Suppressor macrophage treated with lipopolysaccharide for 1 hour (primary cell): ENCODE data around the gene SIGLEC8.
"Not testable (repeated sequence)": the region's sequence is repeated elsewhere in the genome, so short reads cannot be mapped to it uniquely, and the experiment has no call there.

Source experiments
- DNase-seq, 3 donors: peaks; one replicate each; pipeline ENCODE4 v3.0.0-alpha.2; 2020 to 2022

Gene SIGLEC8

GRCh38 chr19:51458051-51458645 is at the start of gene SIGLEC8:
Gene SIGLEC8, minus strand, starts transcription at chr19:51458454. Its CDS starts 67 bp downstream, at chr19:51458387.
- no peak for DNase-seq

- peak; percentile 40 to 68 (median 62) for DNase-seq
These were observed 49.4 kb upstream of the SIGLEC8 start for GRCh38 chr19:51507640-51508058.

GRCh38 chr19:51507192-51507591 is 48.9 kb upstream of the SIGLEC8 start:
- DNase-seq = peak; percentile 47 to 69 (median 61)

GRCh38 chr19:51505904-51506303 is 47.6 kb upstream of the SIGLEC8 start:
- no peak for DNase-seq

GRCh38 chr19:51503896-51504295 is 45.6 kb upstream of the SIGLEC8 start:
- peak in 2 of 3 donors; percentile 22 to 46 for DNase-seq

- peak; percentile 61 to 87 (median 82) for DNase-seq
These were observed 45.1 kb upstream of the SIGLEC8 start for GRCh38 chr19:51503286-51503817.

- DNase-seq = peak; percentile 87 to 91 (median 90)
These were observed 43.5 kb upstream of the SIGLEC8 start, which contains the start of gene SIGLEC12 for GRCh38 chr19:51501594-51502263. Gene SIGLEC12, minus strand, starts transcription at chr19:51501800. Its CDS starts 67 bp downstream, at chr19:51501733.

- not testable (repeated sequence) for DNase-seq
These were observed 42.7 kb upstream of the SIGLEC8 start for GRCh38 chr19:51500931-51501330.

- no peak for DNase-seq
These were observed 39.4 kb upstream of the SIGLEC8 start for GRCh38 chr19:51497666-51498065.

GRCh38 chr19:51493776-51494175 is 35.5 kb upstream of the SIGLEC8 start:
- peak; percentile 49 to 66 (median 52) for DNase-seq

GRCh38 chr19:51491586-51491985 is 33.3 kb upstream of the SIGLEC8 start:
- DNase-seq = no peak

- DNase-seq = no peak
These were observed 32.4 kb upstream of the SIGLEC8 start for GRCh38 chr19:51490676-51491075.

- no peak for DNase-seq
These were observed 30.9 kb upstream of the SIGLEC8 start for GRCh38 chr19:51489113-51489512.

GRCh38 chr19:51488491-51488890 is 30.2 kb upstream of the SIGLEC8 start:
- no peak for DNase-seq

- peak; percentile 47 to 60 (median 55) for DNase-seq
These were observed 27.9 kb upstream of the SIGLEC8 start for GRCh38 chr19:51485960-51486660.

GRCh38 chr19:51480590-51480989 is 22.3 kb upstream of the SIGLEC8 start:
- peak; percentile 31 to 65 (median 50) for DNase-seq

GRCh38 chr19:51479531-51480331 is 21.5 kb upstream of the SIGLEC8 start:
- DNase-seq = no peak

- no peak for DNase-seq
These were observed 20.4 kb upstream of the SIGLEC8 start, which contains the start of gene CEACAM18 for GRCh38 chr19:51478381-51479234. Gene CEACAM18, plus strand, starts transcription at chr19:51478539.

GRCh38 chr19:51477344-51477743 is 19.1 kb upstream of the SIGLEC8 start:
- no peak for DNase-seq

GRCh38 chr19:51476164-51476563 is 17.9 kb upstream of the SIGLEC8 start:
- DNase-seq = no peak

GRCh38 chr19:51473009-51473707 is 14.9 kb upstream of the SIGLEC8 start:
- peak; percentile 83 to 95 (median 91) for DNase-seq
